Panc1 (cell line): ENCODE data around the gene SLC12A4.
"Not testable (repeated sequence)": the region's sequence is repeated elsewhere in the genome, so short reads cannot be mapped to it uniquely, and the experiment has no call there.

Experiments
- TF ChIP-seq, protein P1 (sequence below): fragments of 450-650 bp; IDR thresholded peaks from 2 replicates; pipeline ENCODE4 v1.5.1; 2017; ENCODE audit warnings: mild to moderate bottlenecking
- TF ChIP-seq, protein P2 (sequence below), 2 experiments: IDR thresholded peaks; 2 replicates each; pipeline ENCODE4 v1.6.1; 2011 to 2012; ENCODE audit warnings: low read depth in 2 of 2, control low read depth in 1 of 2, low read length in 1 of 2, mild to moderate bottlenecking in 1 of 2, moderate library complexity in 1 of 2; ENCODE audit not compliant: insufficient read depth in 1 of 2

DNA sequence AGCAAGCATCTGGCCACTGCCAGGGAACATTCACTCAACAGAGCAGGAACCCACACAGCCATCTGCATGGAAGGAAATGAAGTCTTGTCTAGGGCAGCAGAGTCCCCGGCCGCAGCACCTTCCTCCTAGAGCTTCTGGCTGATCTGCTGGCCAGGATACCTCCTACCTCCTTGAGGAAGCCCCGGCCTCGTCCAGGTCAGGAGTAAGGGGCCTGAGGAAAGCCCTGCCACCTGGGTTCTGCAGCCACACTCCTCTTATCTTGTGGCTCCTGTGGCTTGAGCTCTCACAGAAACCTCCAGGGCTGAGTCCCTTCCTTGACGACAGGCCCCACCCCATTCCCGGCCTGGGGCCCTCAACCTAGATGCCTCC, 25.6 kb upstream of the SLC12A4 start:
- TF ChIP-seq, protein P1, sequence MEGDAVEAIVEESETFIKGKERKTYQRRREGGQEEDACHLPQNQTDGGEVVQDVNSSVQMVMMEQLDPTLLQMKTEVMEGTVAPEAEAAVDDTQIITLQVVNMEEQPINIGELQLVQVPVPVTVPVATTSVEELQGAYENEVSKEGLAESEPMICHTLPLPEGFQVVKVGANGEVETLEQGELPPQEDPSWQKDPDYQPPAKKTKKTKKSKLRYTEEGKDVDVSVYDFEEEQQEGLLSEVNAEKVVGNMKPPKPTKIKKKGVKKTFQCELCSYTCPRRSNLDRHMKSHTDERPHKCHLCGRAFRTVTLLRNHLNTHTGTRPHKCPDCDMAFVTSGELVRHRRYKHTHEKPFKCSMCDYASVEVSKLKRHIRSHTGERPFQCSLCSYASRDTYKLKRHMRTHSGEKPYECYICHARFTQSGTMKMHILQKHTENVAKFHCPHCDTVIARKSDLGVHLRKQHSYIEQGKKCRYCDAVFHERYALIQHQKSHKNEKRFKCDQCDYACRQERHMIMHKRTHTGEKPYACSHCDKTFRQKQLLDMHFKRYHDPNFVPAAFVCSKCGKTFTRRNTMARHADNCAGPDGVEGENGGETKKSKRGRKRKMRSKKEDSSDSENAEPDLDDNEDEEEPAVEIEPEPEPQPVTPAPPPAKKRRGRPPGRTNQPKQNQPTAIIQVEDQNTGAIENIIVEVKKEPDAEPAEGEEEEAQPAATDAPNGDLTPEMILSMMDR, result not testable (repeated sequence)
- TF ChIP-seq, protein P2, sequence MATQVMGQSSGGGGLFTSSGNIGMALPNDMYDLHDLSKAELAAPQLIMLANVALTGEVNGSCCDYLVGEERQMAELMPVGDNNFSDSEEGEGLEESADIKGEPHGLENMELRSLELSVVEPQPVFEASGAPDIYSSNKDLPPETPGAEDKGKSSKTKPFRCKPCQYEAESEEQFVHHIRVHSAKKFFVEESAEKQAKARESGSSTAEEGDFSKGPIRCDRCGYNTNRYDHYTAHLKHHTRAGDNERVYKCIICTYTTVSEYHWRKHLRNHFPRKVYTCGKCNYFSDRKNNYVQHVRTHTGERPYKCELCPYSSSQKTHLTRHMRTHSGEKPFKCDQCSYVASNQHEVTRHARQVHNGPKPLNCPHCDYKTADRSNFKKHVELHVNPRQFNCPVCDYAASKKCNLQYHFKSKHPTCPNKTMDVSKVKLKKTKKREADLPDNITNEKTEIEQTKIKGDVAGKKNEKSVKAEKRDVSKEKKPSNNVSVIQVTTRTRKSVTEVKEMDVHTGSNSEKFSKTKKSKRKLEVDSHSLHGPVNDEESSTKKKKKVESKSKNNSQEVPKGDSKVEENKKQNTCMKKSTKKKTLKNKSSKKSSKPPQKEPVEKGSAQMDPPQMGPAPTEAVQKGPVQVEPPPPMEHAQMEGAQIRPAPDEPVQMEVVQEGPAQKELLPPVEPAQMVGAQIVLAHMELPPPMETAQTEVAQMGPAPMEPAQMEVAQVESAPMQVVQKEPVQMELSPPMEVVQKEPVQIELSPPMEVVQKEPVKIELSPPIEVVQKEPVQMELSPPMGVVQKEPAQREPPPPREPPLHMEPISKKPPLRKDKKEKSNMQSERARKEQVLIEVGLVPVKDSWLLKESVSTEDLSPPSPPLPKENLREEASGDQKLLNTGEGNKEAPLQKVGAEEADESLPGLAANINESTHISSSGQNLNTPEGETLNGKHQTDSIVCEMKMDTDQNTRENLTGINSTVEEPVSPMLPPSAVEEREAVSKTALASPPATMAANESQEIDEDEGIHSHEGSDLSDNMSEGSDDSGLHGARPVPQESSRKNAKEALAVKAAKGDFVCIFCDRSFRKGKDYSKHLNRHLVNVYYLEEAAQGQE (IDR thresholded peaks at IDR 0.05; ENCODE audit: insufficient read depth in 1 of 2, low read depth in 2 of 2, low read length in 1 of 2), result not testable (repeated sequence)
